HCT116 (cell line): ENCODE data around the gene TMEM128. TPM values are rescaled to one million over a fixed set of nuclear protein-coding genes. Genes with fewer than 3 reads are reported as not detected.

Source experiments
- ATAC-seq: fragments of 200-7000 bp; cut with Tn5 transposase; 2 replicates; pipeline ENCODE4 v1.9.1; 2020; ENCODE audit warnings: mild to moderate bottlenecking, moderate library complexity
- BruUV-seq: library from RNA; stranded (reverse); fragments of 400-500 nt; replicated peaks from 2 replicates; lab custom pipeline; 2021; lab: Mats Ljungman, UMichigan
- CTCF ChIA-PET: fragments of 300-600 bp; sonication (Branson Sonifier 250); formaldehyde crosslinking; loops from one replicate; lab custom pipeline; 2021; ENCODE audit warnings: antibody characterized with exemption; lab: Charles Lee
- POLR2A ChIA-PET: fragments of 300-600, 350-600 bp; sonication (Branson Sonifier 250); formaldehyde crosslinking; loops from one replicate; lab custom pipeline; 2021; ENCODE audit warnings: antibody characterized with exemption; lab: Charles Lee
- RAD21 ChIA-PET, 2 experiments: fragments of 300-600 bp; sonication (Branson Sonifier 250); formaldehyde crosslinking; loops; one replicate each; lab custom pipeline; 2023; ENCODE audit warnings: low total read pairs in 2 of 2; ENCODE audit not compliant: uncharacterized antibody in 2 of 2, unreplicated experiment in 2 of 2, low non-redundant PET in 1 of 2; lab: Charles Lee
- DNase-seq: peaks from one replicate; pipeline ENCODE4 v3.0.0-alpha.2; 2010; ENCODE audit warnings: low read depth, low spot score
- H2AFZ ChIP-seq: fragments of 200-600 bp; shearing (Covaris generic), sonication (generic); 2 replicates; pipeline ENCODE4 v1.6.1; 2017; ENCODE audit warnings: low read depth, mixed run types, mixed read lengths, antibody characterized with exemption, low read length; ENCODE audit not compliant: poor library complexity, severe bottlenecking
- H3K27ac ChIP-seq: 2 replicates; pipeline ENCODE4 v1.5.1; 2012; ENCODE audit warnings: low read depth, low read length
- H3K27me3 ChIP-seq: fragments of 200-600 bp; sonication (generic); 2 replicates; pipeline ENCODE4 v1.6.1; 2016; ENCODE audit warnings: mixed run types, low read length, mixed read lengths; ENCODE audit not compliant: insufficient read depth
- H3K36me3 ChIP-seq, 2 experiments: fragments of 200-500 bp in 1 of 2; fragments of 200-600 bp in 1 of 2; sonication (Bioruptor generic) in 1 of 2; sonication (generic) in 1 of 2; 2 replicates each; pipeline versions ENCODE4 v1.5.1 to v1.6.1; 2014 to 2016; ENCODE audit warnings: low read length in 2 of 2, inconsistent platforms in 1 of 2, mixed read lengths in 1 of 2, mixed run types in 1 of 2; ENCODE audit not compliant: insufficient read depth in 2 of 2, control insufficient read depth in 1 of 2
- H3K4me1 ChIP-seq, 2 experiments: fragments of 200-600 bp in 1 of 2; sonication (generic) in 1 of 2; 2 replicates each; pipeline versions ENCODE4 v1.5.1 to v1.6.1; 2012 to 2017; ENCODE audit warnings: low read length in 2 of 2, inconsistent platforms in 1 of 2, mild to moderate bottlenecking in 1 of 2, mixed read lengths in 1 of 2, mixed run types in 1 of 2, moderate library complexity in 1 of 2; ENCODE audit not compliant: insufficient read depth in 2 of 2, control insufficient read depth in 1 of 2
- H3K4me2 ChIP-seq: fragments of 200-600 bp; sonication (generic); 2 replicates; pipeline ENCODE4 v1.6.1; 2017; ENCODE audit warnings: mixed run types, low read length, mixed read lengths
- H3K4me3 ChIP-seq, 2 experiments: fragments of 200-600 bp in 1 of 2; sonication (generic) in 1 of 2; replicated peaks in 1 of 2; 2 replicates each; pipeline ENCODE4 v1.5.1; 2011 to 2016; ENCODE audit warnings: low read length in 2 of 2, control low read depth in 1 of 2, low read depth in 1 of 2, mild to moderate bottlenecking in 1 of 2, mixed read lengths in 1 of 2, mixed run types in 1 of 2
- H3K79me2 ChIP-seq: fragments of 200-600 bp; sonication (generic); 2 replicates; pipeline ENCODE4 v1.6.1; 2017; ENCODE audit warnings: mild to moderate bottlenecking, mixed run types, low read length, moderate library complexity, mixed read lengths; ENCODE audit not compliant: insufficient read depth
- H3K9ac ChIP-seq: fragments of 200-600 bp; sonication (generic); 2 replicates; pipeline ENCODE4 v1.6.1; 2016; ENCODE audit warnings: low read length, mixed read lengths
- H3K9me2 ChIP-seq: fragments of 200-600 bp; sonication (generic), shearing (Covaris generic); 2 replicates; pipeline ENCODE4 v1.6.1; 2017; ENCODE audit warnings: mixed run types, mild to moderate bottlenecking, moderate library complexity; ENCODE audit not compliant: insufficient read depth
- H3K9me3 ChIP-seq, 2 experiments: fragments of 200-500 bp in 1 of 2; fragments of 200-600 bp in 1 of 2; sonication (Bioruptor generic) in 1 of 2; sonication (generic) in 1 of 2; 2 replicates each; pipeline ENCODE4 v1.6.1; 2014 to 2017; ENCODE audit warnings: low read length in 2 of 2, mixed read lengths in 2 of 2, inconsistent platforms in 1 of 2, low read depth in 1 of 2, mild to moderate bottlenecking in 1 of 2, mixed run types in 1 of 2, moderate library complexity in 1 of 2; ENCODE audit not compliant: control insufficient read depth in 1 of 2, insufficient read depth in 1 of 2
- H4K20me1 ChIP-seq: fragments of 200-600 bp; sonication (generic), shearing (Covaris generic); 2 replicates; pipeline ENCODE4 v1.6.1; 2017; ENCODE audit warnings: mixed run types, mild to moderate bottlenecking, moderate library complexity; ENCODE audit not compliant: insufficient read depth
- EZH2 ChIP-seq: fragments of 200-600 bp; sonication (generic); IDR thresholded peaks from 2 replicates; pipeline ENCODE4 v1.6.1; 2017; ENCODE audit warnings: antibody characterized with exemption, mixed run types
- EZH2phosphoT487 ChIP-seq: fragments of 200-600 bp; IDR thresholded peaks from 2 replicates; pipeline ENCODE4 v1.6.1; 2018; ENCODE audit warnings: antibody characterized with exemption, borderline replicate concordance
- JUND ChIP-seq: IDR thresholded peaks from 2 replicates; pipeline ENCODE4 v1.6.1; 2012
- POLR2A ChIP-seq: IDR thresholded peaks from 2 replicates; pipeline ENCODE4 v1.7.0; 2011; ENCODE audit warnings: borderline replicate concordance; ENCODE audit not compliant: insufficient read depth, insufficient read length; ENCODE audit errors: extremely low read depth
- RAD21 ChIP-seq: IDR thresholded peaks from 2 replicates; pipeline ENCODE4 v1.6.1; 2012; ENCODE audit warnings: low read depth, mild to moderate bottlenecking
- SIN3A ChIP-seq: IDR thresholded peaks from 2 replicates; pipeline ENCODE4 v1.6.1; 2012; ENCODE audit warnings: low read depth
- SRF ChIP-seq: IDR thresholded peaks from 2 replicates; pipeline ENCODE4 v1.6.1; 2012; ENCODE audit warnings: low read depth
- TCF7L2 ChIP-seq: IDR thresholded peaks from 2 replicates; pipeline ENCODE4 v1.7.0; 2011; ENCODE audit warnings: borderline replicate concordance, inconsistent platforms; ENCODE audit not compliant: insufficient read depth, insufficient read length; ENCODE audit errors: extremely low read depth
- YY1 ChIP-seq: IDR thresholded peaks from 2 replicates; pipeline ENCODE4 v1.6.1; 2011; ENCODE audit warnings: low read length, low read depth, moderate library complexity, mild to moderate bottlenecking; ENCODE audit not compliant: insufficient replicate concordance; ENCODE audit errors: extremely low read depth
- ZFX ChIP-seq: fragments of 450-650 bp; IDR thresholded peaks from 2 replicates; pipeline ENCODE4 v1.6.1; 2017
- ZNF274 ChIP-seq: fragments of 200-500 bp; sonication (Bioruptor generic); IDR thresholded peaks from 2 replicates; pipeline ENCODE4 v1.6.1; 2014; ENCODE audit warnings: mild to moderate bottlenecking, low read depth, low read length, inconsistent platforms
- intact Hi-C: fragments of 100-400 bp; cut with micrococcal nuclease; formaldehyde crosslinking; loops from 2 replicates; pipeline ENCODE4 v1.10.0; 2022
- total RNA-seq: library from RNA; stranded (reverse); gene quantifications from one replicate; pipeline ENCODE4 v1.2.1, GENCODE V29; 2021; ENCODE audit not compliant: unreplicated experiment
- TF ChIP-seq, protein P1 (sequence below): IDR thresholded peaks from 2 replicates; pipeline ENCODE4 v1.6.1; 2011; ENCODE audit warnings: mild to moderate bottlenecking, low read length, moderate library complexity; ENCODE audit not compliant: insufficient replicate concordance; ENCODE audit errors: extremely low read depth
- TF ChIP-seq, protein P2 (sequence below): IDR thresholded peaks from 2 replicates; pipeline ENCODE4 v1.6.1; 2012

TMEM128 gene
- total RNA-seq, 1 experiment from 2014 or later: 19.5 TPM

- POLR2A ChIA-PET: no interaction called here
- H3K9me3 ChIP-seq: no peaks in the 10 kb centered on the region; a peak in 1 of 4 replicates
- ATAC-seq (no peak), DNase-seq (no peak)
- no peak overlapping the region for H2AFZ ChIP-seq
- RAD21 ChIA-PET: no interaction called here
- H3K9me2 ChIP-seq: no peaks in the 10 kb centered on the region
- no peak overlapping the region for H3K27ac ChIP-seq
- no peaks in the 10 kb centered on the region for H3K27me3 ChIP-seq
- no TSS peak for BruUV-seq
- no peaks in the 10 kb centered on the region for H4K20me1 ChIP-seq
- H3K9ac ChIP-seq: no peak overlapping the region
- intact Hi-C loops: no loop called here
- no peak overlapping the region for H3K4me2 ChIP-seq
- H3K4me3 ChIP-seq: no peak overlapping the region
- H3K4me1 ChIP-seq: no peaks in the 10 kb centered on the region
- no peaks in the 10 kb centered on the region for H3K79me2 ChIP-seq
- no peak for TF ChIP-seq EZH2
- no peak for TF ChIP-seq EZH2phosphoT487
- TF ChIP-seq YY1: no peak
- TF ChIP-seq SIN3A: no peak
- TF ChIP-seq JUND: no peak
- TF ChIP-seq POLR2A: no peak
- TF ChIP-seq, protein P1, sequence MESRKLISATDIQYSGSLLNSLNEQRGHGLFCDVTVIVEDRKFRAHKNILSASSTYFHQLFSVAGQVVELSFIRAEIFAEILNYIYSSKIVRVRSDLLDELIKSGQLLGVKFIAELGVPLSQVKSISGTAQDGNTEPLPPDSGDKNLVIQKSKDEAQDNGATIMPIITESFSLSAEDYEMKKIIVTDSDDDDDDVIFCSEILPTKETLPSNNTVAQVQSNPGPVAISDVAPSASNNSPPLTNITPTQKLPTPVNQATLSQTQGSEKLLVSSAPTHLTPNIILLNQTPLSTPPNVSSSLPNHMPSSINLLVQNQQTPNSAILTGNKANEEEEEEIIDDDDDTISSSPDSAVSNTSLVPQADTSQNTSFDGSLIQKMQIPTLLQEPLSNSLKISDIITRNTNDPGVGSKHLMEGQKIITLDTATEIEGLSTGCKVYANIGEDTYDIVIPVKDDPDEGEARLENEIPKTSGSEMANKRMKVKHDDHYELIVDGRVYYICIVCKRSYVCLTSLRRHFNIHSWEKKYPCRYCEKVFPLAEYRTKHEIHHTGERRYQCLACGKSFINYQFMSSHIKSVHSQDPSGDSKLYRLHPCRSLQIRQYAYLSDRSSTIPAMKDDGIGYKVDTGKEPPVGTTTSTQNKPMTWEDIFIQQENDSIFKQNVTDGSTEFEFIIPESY: no peak
- TF ChIP-seq, protein P2, sequence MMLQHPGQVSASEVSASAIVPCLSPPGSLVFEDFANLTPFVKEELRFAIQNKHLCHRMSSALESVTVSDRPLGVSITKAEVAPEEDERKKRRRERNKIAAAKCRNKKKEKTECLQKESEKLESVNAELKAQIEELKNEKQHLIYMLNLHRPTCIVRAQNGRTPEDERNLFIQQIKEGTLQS: no peak
- TF ChIP-seq ZNF274: no peak
- no peak for TF ChIP-seq SRF
- no peak for TF ChIP-seq ZFX
- no peak for TF ChIP-seq RAD21
- no peak for TF ChIP-seq TCF7L2
- TF ChIP-seq, all 23 proteins: peak for 0
- CTCF ChIA-PET: no interaction called here
- H3K36me3 ChIP-seq: peaks cover 3 to 13% of the 10 kb centered on the region in 2 experiments
These were observed 14.4 kb downstream of the TMEM128 start for GRCh38 chr4:4233610-4234009.
